ENCODE data around the gene GALNT7.

DNA sequence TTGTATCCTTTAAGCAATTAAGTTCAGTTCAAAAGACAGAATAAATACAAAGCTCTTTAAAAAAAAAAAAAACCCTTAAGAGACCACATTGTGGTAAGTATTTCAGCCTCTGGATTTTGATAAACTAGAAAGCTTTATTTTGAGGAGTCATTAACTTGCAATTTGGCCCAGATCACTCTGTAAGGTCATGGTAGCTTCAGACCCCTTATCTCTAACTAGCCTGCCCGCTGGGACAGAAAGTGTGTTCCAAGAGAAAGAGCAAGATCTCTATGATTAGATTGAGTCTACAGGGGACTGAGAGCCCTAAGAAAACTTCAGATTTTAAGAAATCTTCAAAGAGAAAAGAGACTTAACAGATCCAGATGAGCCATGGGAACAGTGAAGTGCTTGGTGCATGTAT lies 45.6 kb downstream of the GALNT7 start:
- TF ChIP-seq, protein P1, sequence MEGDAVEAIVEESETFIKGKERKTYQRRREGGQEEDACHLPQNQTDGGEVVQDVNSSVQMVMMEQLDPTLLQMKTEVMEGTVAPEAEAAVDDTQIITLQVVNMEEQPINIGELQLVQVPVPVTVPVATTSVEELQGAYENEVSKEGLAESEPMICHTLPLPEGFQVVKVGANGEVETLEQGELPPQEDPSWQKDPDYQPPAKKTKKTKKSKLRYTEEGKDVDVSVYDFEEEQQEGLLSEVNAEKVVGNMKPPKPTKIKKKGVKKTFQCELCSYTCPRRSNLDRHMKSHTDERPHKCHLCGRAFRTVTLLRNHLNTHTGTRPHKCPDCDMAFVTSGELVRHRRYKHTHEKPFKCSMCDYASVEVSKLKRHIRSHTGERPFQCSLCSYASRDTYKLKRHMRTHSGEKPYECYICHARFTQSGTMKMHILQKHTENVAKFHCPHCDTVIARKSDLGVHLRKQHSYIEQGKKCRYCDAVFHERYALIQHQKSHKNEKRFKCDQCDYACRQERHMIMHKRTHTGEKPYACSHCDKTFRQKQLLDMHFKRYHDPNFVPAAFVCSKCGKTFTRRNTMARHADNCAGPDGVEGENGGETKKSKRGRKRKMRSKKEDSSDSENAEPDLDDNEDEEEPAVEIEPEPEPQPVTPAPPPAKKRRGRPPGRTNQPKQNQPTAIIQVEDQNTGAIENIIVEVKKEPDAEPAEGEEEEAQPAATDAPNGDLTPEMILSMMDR (IDR thresholded peaks at IDR 0.05) = no peak
- TF ChIP-seq POLR2AphosphoS5 (IDR thresholded peaks at IDR 0.05) (no peak), EP300 (IDR thresholded peaks at IDR 0.05) (no peak), POLR2A (IDR thresholded peaks at IDR 0.05) (no peak)
